ENCODE results near the gene OR52B6.
"Not testable (repeated sequence)": the region's sequence is repeated elsewhere in the genome, so short reads cannot be mapped to it uniquely, and the experiment has no call there.

The OR52B6 gene

GRCh38 chr11:5593146-5593545 is 12.5 kb downstream of the OR52B6 start:
- no peak for FAIRE-seq
- DNase-seq (ENCODE audit: low spot score): no peak

GRCh38 chr11:5596607-5597201 is 16.0 kb downstream of the OR52B6 start, which contains the start of gene TRIM6:
Gene TRIM6, plus strand, starts transcription at chr11:5596637. Its CDS starts 261 bp downstream, at chr11:5596898.
- DNase-seq (ENCODE audit: low spot score) (peak; percentile 48), FAIRE-seq (no peak)

GRCh38 chr11:5597953-5598352 is 17.3 kb downstream of the OR52B6 start:
- no peak for DNase-seq (ENCODE audit: low spot score)
- FAIRE-seq: no peak

GRCh38 chr11:5600374-5600851 is 19.7 kb downstream of the OR52B6 start:
- DNase-seq (ENCODE audit: low spot score) (peak; percentile 63), FAIRE-seq (peak; percentile 35)

GRCh38 chr11:5602791-5603190 is 22.1 kb downstream of the OR52B6 start:
- FAIRE-seq; DNase-seq (ENCODE audit: low spot score): not testable (repeated sequence)

GRCh38 chr11:5603326-5603725 is 22.6 kb downstream of the OR52B6 start:
- FAIRE-seq (no peak), DNase-seq (ENCODE audit: low spot score) (no peak)

- no peak for DNase-seq (ENCODE audit: low spot score)
- no peak for FAIRE-seq
Observed at GRCh38 chr11:5604896-5605295, 24.2 kb downstream of the OR52B6 start.

GRCh38 chr11:5605849-5606248 is 25.2 kb downstream of the OR52B6 start:
- DNase-seq (ENCODE audit: low spot score): no peak

GRCh38 chr11:5608808-5609207 is 28.1 kb downstream of the OR52B6 start:
- DNase-seq (ENCODE audit: low spot score): no peak
- FAIRE-seq: no peak

More at GRCh38 chr11:5605849-5606248, 25.2 kb downstream of the OR52B6 start:
- FAIRE-seq: no peak

- FAIRE-seq (no peak), DNase-seq (ENCODE audit: low spot score) (no peak)
Observed at GRCh38 chr11:5610446-5610845, 29.8 kb downstream of the OR52B6 start.

GRCh38 chr11:5611627-5612026 is 30.9 kb downstream of the OR52B6 start:
- DNase-seq (ENCODE audit: low spot score) (no peak), FAIRE-seq (no peak)

- FAIRE-seq (no peak), DNase-seq (ENCODE audit: low spot score) (peak; percentile 34)
Observed at GRCh38 chr11:5618807-5619206, 38.1 kb downstream of the OR52B6 start.

- FAIRE-seq (no peak), DNase-seq (ENCODE audit: low spot score) (peak; percentile 43)
Observed at GRCh38 chr11:5620651-5621521, 40.2 kb downstream of the OR52B6 start.

- DNase-seq (ENCODE audit: low spot score): no peak
- no peak for FAIRE-seq
Observed at GRCh38 chr11:5621580-5621979, 40.9 kb downstream of the OR52B6 start.

GRCh38 chr11:5622802-5623201 is 42.1 kb downstream of the OR52B6 start:
- DNase-seq (ENCODE audit: low spot score) (no peak), FAIRE-seq (no peak)

GRCh38 chr11:5624489-5625279 is 44.0 kb downstream of the OR52B6 start, which contains the start of gene TRIM34:
Gene TRIM34, plus strand, starts transcription at chr11:5625001. Its CDS starts 7,331 bp downstream, at chr11:5632332.
- DNase-seq (ENCODE audit: low spot score) (peak; percentile 29), FAIRE-seq (peak; percentile 80)

- FAIRE-seq: no peak
Observed at GRCh38 chr11:5625281-5625680, 44.6 kb downstream of the OR52B6 start.

GRCh38 chr11:5626196-5626595 is 45.5 kb downstream of the OR52B6 start:
- no peak for FAIRE-seq
- no peak for DNase-seq (ENCODE audit: low spot score)

More at GRCh38 chr11:5625281-5625680, 44.6 kb downstream of the OR52B6 start:
- DNase-seq (ENCODE audit: low spot score): no peak

- FAIRE-seq: no peak
Observed at GRCh38 chr11:5631417-5631816, 50.7 kb downstream of the OR52B6 start.

More at GRCh38 chr11:5631417-5631816, 50.7 kb downstream of the OR52B6 start:
- no peak for DNase-seq (ENCODE audit: low spot score)

Measured in RCC 7860 (cell line).